Left colon (tissue), 2 donors: ENCODE measurements around the gene LRRC59. TPM values are rescaled to one million over a fixed set of nuclear protein-coding genes. Genes with fewer than 3 reads are reported as not detected.

ENCODE experiments used
- ATAC-seq: fragments of 200-7000 bp; cut with Tn5 transposase; one replicate; pipeline ENCODE4 v1.9.1; 2020; ENCODE audit warnings: mild to moderate bottlenecking, moderate library complexity
- DNase-seq, 2 donors: peaks; one replicate each; pipeline ENCODE4 v3.0.0-alpha.2; 2020
- intact Hi-C, 2 donors: fragments of 100-400 bp; cut with DNase I in 1 of 2; cut with micrococcal nuclease in 1 of 2; formaldehyde crosslinking; loops; one replicate each; pipeline versions ENCODE4 v1.11.2 to v1.14.0; 2022; cut with DNase I, micrococcal nuclease
- total RNA-seq, 2 donors: library from RNA; stranded (reverse); fragmentation: NEBNext Ultra II Directional; extraction: Animal tissue kit (Norgen Biotek cat#: 25700); gene quantifications; one replicate each; pipeline ENCODE4 v1.2.1, GENCODE V29; 2021
- donor health status: DM: no; HTN: no; CAD: no.
- donor health status: DM: yes; HTN: yes; CAD: no.

LRRC59 gene
- total RNA-seq, 2 donors from 2014 or later = 113 to 155 TPM

DNA sequence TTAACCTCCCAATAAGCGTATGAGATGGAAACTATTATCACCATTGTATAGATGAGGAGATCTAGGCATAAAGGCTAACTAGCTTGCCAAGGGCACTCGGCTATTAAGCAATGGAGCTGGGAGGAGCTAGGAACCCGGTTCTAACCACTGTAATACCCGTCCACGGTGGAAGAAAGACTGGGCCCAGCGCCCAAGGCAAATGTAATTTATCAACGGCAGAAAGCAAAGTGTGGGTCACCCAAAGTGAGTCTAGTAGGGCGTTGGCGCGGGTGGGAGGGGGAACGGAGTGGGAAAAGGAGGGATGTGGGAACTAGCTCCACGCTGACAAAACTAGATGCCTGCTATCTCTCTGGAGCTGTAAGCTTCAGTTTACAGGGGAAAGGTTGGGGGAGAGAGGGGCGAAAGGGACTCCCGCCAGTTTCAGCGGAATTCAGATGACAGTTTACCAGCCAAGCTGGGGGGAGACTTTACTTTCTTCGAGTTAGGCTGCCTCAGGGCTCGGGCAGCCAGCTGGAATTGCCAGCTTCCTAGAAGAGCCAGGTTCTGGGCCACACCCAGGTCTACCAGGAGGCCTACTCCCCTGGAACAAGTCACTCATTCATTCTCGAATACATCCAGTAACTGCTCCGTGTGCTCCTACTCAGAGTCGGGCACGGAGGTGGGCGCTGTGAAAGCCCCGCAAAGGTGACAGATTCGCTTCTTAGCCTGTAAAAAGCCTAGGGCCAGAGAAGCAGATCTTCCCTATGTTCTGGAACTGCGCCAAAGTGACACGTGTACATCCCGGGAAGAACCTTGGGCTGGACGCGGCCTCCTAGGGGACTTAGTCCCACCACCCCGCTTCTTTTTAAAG lies 837 bp downstream of the LRRC59 start:
- intact Hi-C loops = no loop called here
- peak; percentile 73 to 81 for DNase-seq

DNA sequence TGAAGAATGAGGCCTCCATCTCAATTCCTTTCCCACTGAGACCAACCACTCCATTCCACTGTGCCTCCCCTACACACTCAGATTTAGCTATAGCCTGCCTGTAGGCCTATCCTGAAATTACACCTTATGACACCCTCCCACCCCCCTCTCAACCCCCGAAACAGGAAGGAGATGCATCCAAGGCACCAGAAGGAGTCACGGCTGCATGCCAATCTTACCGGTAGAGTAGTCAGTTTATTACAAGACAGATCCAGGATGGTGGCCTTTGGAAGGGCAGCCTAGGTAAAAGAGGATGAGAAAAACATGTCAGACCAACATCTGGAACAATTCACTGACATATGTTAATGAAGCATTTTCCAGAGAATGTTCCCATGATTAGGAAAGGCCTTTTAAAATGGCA lies 2.6 kb downstream of the LRRC59 start:
- intact Hi-C loops = no loop called here
- ATAC-seq (no peak), DNase-seq (no peak)

More for the DNA sequence above, 837 bp downstream of the LRRC59 start:
- ATAC-seq = peak; percentile 87

GRCh38 chr17:50393700-50394099 lies 3.6 kb downstream of the LRRC59 start:
- DNase-seq = no peak
- ATAC-seq = no peak
- intact Hi-C loops = no loop called here

DNA sequence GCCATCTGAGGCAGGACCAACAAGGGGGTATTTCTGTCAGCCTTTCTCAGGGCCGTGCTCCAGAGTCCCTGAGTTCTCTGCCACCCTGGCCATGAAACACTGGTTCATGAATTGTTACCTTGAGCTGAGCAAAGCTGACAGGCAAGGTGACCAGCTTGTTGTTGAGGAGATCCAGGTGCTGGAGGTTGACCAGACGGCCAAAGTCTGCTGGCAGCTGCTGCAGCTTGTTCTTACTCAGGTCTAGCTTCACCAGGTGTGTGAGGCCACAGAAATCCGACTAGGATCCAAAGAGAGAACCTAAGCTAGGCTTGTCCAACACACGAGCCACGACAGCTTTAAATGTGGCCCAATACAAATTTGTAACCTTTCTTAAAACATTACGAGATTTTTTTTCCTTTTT lies 4.7 kb downstream of the LRRC59 start:
- no peak for DNase-seq
- no peak for ATAC-seq
- intact Hi-C loops = no loop called here

- intact Hi-C loops = no loop called here
- no peak for DNase-seq
- no peak for ATAC-seq
Observed at GRCh38 chr17:50389534-50389933, 7.8 kb downstream of the LRRC59 start.

DNA sequence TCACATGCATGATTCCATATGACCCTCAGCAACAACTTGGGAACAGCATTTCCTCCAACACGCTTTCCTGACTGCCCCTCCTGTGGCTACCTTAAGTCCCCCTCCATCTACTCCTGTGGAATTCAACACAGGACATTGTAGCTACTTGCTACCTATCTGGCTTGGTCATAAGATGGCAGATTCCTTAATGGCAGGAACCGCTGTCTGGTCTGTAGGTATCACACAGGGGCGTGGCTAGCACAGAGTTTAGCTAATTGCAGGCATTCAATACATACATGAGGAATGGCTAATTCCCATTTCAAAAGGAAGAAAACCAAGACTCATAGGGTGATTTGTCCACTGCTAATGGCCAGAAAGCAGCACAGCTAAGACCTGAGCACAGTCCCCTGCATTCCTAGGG lies 8.6 kb downstream of the LRRC59 start:
- ATAC-seq = no peak
- intact Hi-C loops = no loop called here

GRCh38 chr17:50386510-50386909 lies 10.8 kb downstream of the LRRC59 start:
- no peak for ATAC-seq
- intact Hi-C loops = no loop called here
- DNase-seq = no peak

More for the DNA sequence above, 8.6 kb downstream of the LRRC59 start:
- DNase-seq = no peak

DNA sequence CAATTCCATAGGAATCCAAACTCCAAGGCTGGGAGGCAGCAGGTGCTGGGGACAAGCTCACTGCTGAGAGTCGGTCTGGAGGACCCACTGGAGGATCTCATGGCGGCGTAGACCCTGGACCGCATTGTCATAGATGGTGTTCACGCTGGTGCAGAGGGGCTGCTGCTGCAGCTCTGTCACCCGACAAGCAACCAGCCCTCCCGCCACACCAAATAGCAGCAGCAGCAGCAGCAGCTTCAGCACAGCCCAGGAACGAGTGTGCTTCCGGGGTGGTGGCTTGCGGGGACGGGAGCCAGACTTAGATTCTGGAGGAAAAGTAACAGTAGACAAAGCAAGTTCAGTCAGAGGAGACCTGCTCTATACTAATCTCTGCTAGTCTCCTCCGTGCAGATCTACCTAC lies 14.4 kb downstream of the LRRC59 start:
- ATAC-seq = no peak
- intact Hi-C loops = no loop called here
- no peak for DNase-seq

GRCh38 chr17:50381920-50382319 lies 15.4 kb downstream of the LRRC59 start:
- DNase-seq (no peak), ATAC-seq (no peak)
- intact Hi-C loops = no loop called here

GRCh38 chr17:50381260-50381815 lies 16.0 kb downstream of the LRRC59 start:
- no peak for ATAC-seq
- no peak for DNase-seq
- intact Hi-C loops = no loop called here

GRCh38 chr17:50380369-50381259 lies 16.7 kb downstream of the LRRC59 start:
- intact Hi-C loops = no loop called here
- peak; percentile 5 for ATAC-seq

DNA sequence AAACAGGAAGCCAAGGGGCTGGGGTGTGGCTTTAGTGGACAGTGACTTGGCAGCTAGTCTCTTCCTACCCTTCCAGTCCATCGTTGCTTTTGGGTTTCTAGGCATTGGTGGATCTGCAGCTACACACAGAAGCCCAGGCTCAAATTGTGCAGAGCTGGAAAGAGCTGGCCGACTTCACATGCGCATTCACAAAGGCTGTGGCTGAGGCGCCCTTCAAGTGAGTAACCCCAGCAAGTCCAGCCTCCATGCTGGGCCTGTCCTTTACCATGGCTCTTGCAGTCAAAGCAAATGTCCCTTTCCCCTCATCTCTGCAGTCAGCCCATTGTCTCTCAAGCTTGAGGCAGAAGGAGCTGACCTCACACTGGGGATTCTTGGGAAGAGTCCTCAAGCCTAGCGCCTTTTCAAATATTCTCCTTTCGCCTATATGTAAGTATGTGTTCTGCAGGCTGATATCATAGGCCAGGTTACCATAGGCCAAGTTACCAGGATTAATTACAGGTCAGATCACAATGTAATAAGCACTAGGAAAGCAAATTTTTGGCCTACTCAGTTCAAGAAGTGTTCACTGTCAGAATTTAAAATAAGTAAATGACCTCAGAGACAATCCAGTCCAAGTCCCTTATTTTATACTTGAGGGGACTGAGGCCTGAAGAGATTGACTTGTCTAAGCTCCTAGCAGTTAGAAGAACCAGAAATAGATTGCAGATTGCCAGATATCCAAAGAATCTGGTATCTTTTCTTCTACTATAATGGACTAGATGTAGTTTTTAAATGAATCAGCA lies 17.8 kb downstream of the LRRC59 start:
- ATAC-seq = no peak
- DNase-seq = no peak
- intact Hi-C loops = no loop called here

More at GRCh38 chr17:50380369-50381259, 16.7 kb downstream of the LRRC59 start:
- no peak for DNase-seq

GRCh38 chr17:50375858-50376538 lies 21.3 kb downstream of the LRRC59 start:
- peak in 1 of 2 donors; percentile 28 for DNase-seq
- intact Hi-C loops = no loop called here
- ATAC-seq = peak; percentile 55

- intact Hi-C loops = no loop called here
- ATAC-seq = no peak
Observed at GRCh38 chr17:50373705-50374104, 23.6 kb downstream of the LRRC59 start.

GRCh38 chr17:50372758-50373556 lies 24.4 kb downstream of the LRRC59 start, which contains the start of the genes EME1 and MRPL27:
EME1 (plus strand) TSS chr17:50373229; CDS start chr17:50375209, 1,980 bp downstream.
MRPL27 (minus strand) TSS chr17:50373184; CDS start chr17:50373170, 14 bp downstream.
- intact Hi-C loops = no loop called here
- peak; percentile 91 for ATAC-seq
- DNase-seq = peak; percentile 89 to 91

More at GRCh38 chr17:50373705-50374104, 23.6 kb downstream of the LRRC59 start:
- no peak for DNase-seq

DNA sequence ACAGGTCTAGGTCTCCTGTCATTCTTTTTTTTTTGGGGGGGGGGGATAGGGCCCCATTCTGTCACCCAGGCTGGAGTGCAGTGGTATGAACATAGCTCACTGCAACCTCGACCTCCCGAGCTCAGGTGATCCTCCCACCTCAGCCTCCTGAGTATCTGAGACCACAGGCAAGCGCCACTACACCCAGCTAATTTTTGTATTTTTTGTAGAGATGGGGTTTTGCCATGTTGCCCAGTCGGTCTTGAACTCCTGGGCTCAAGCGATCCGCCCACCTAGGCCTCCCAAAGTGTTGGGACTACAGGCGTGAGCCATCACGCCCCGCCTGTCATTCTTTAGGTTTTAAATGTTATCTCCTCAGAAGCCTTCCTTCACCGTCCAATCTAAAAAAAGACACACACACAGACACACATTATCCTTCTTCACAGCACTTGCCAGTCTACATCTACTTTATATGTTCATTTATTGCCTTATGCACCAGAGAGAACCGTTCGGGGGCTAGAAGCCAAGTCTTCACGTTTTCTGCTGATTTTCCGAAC lies 25.0 kb downstream of the LRRC59 start:
- intact Hi-C loops = no loop called here
- peak; percentile 13 for ATAC-seq
- DNase-seq = no peak

DNA sequence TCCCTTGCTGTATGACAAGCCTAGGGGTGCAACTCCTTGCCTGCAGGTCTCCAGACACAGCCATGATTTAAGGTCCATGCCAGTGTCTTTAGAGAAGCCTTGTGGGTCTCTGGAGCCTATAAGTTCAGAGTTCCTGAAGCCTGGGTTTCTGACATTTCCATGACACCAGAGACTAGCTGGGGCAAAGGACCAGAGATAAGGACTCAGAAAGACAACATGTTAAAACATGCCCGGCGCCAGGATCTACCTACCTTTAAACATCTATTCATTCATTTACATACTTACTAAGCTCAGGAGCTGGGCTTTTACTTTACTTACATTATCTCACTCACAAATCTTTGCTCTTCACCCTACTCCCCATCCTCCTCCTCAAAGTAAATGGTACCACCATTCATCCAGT lies 25.8 kb downstream of the LRRC59 start:
- ATAC-seq = no peak
- DNase-seq = no peak
- intact Hi-C loops = no loop called here
